ENCODE results near the gene GNRH2. TPM values are rescaled to one million over a fixed set of nuclear protein-coding genes. Genes with fewer than 3 reads are reported as not detected.

GNRH2 gene
- total RNA-seq, result 0.26 and 0.43 TPM in 2 replicates

GRCh38 chr20:3043322-3043721, at the start of gene GNRH2:
Gene GNRH2 (plus strand): TSS chr20:3043622. CDS start chr20:3044415, 793 bp downstream.

GRCh38 chr20:3045816-3046676, 2.6 kb downstream of the GNRH2 start, which contains the start of gene MRPS26:
Gene MRPS26 (plus strand): TSS chr20:3046052. CDS start chr20:3046069, 17 bp downstream.

GRCh38 chr20:3071610-3072529, 28.4 kb downstream of the GNRH2 start, which contains the start of gene OXT:
Gene OXT (plus strand): TSS chr20:3071620. CDS start chr20:3071656, 36 bp downstream.

GRCh38 chr20:3084283-3084985, 41.0 kb downstream of the GNRH2 start, which contains the start of gene AVP:
Gene AVP (minus strand): TSS chr20:3084724. CDS start chr20:3084674, 50 bp downstream.

Other genes starting within 250 kb of the GNRH2 start
- gene CPXM1, start 243.0 kb upstream of the GNRH2 start, total RNA-seq, result 0.33 TPM in 1 of 2 replicates, not detected in the other
- gene C20orf141, start 228.6 kb upstream of the GNRH2 start, total RNA-seq, result not detected in 2 replicates
- gene TMEM239, start 227.3 kb upstream of the GNRH2 start, total RNA-seq, result 0.07 TPM in 1 of 2 replicates, not detected in the other
- 24.8 and 31.0 TPM in 2 replicates for gene PCED1A, start 203.0 kb upstream of the GNRH2 start, total RNA-seq
- gene VPS16, start 202.9 kb upstream of the GNRH2 start, total RNA-seq, result 54.2 and 56.6 TPM in 2 replicates
- 39.0 and 40.4 TPM in 2 replicates for gene PTPRA, start 170.1 kb upstream of the GNRH2 start, total RNA-seq
- gene MRPS26, start 2.4 kb downstream of the GNRH2 start, total RNA-seq, result 23.7 and 31.2 TPM in 2 replicates
- gene OXT, start 28.0 kb downstream of the GNRH2 start, total RNA-seq, result not detected in 2 replicates
- not detected in 2 replicates for gene AVP, start 41.1 kb downstream of the GNRH2 start, total RNA-seq
- 11.9 and 12.5 TPM in 2 replicates for gene FASTKD5, start 116.2 kb downstream of the GNRH2 start, total RNA-seq
- gene UBOX5, start 116.2 kb downstream of the GNRH2 start, total RNA-seq, result 3.7 TPM in 2 replicates
- gene LZTS3, start 129.9 kb downstream of the GNRH2 start, total RNA-seq, result 7.5 and 12.6 TPM in 2 replicates
- 21.9 and 23.3 TPM in 2 replicates for gene DDRGK1, start 161.1 kb downstream of the GNRH2 start, total RNA-seq
- gene ITPA, start 165.9 kb downstream of the GNRH2 start, total RNA-seq, result 19.4 and 26.2 TPM in 2 replicates
- gene SLC4A11, start 195.6 kb downstream of the GNRH2 start, total RNA-seq, result 0.20 and 1.2 TPM in 2 replicates